NCI-H146 treated with DMSO at 0.1 percent for 48 hours (cell line): Measurements from ENCODE around the gene CCR5AS.
"Not testable (repeated sequence)": the region's sequence is repeated elsewhere in the genome, so short reads cannot be mapped to it uniquely, and the experiment has no call there.

Experiments
- DNase-seq: peaks from one replicate; lab custom pipeline; 2025; ENCODE audit not compliant: unreplicated experiment; lab: John Stamatoyannopoulos, UW

CCR5AS gene

GRCh38 chr3:46429671-46430070, 22.8 kb upstream of the CCR5AS start:
- DNase-seq = no peak

GRCh38 chr3:46429250-46429649, 22.4 kb upstream of the CCR5AS start:
- no peak for DNase-seq

GRCh38 chr3:46427916-46428833, 21.3 kb upstream of the CCR5AS start:
- DNase-seq = no peak

GRCh38 chr3:46427404-46427803, 20.5 kb upstream of the CCR5AS start:
- not testable (repeated sequence) for DNase-seq

- not testable (repeated sequence) for DNase-seq
Measured at GRCh38 chr3:46426476-46426875, 19.6 kb upstream of the CCR5AS start.

GRCh38 chr3:46423588-46423987, 16.7 kb upstream of the CCR5AS start:
- DNase-seq = no peak

- peak; percentile 21 for DNase-seq
Measured at GRCh38 chr3:46422617-46423016, 15.8 kb upstream of the CCR5AS start.

- DNase-seq = no peak
Measured at GRCh38 chr3:46420931-46421330, 14.1 kb upstream of the CCR5AS start.

- DNase-seq = no peak
Measured at GRCh38 chr3:46419816-46420215, 12.9 kb upstream of the CCR5AS start.

GRCh38 chr3:46417841-46418611, 11.2 kb upstream of the CCR5AS start:
- no peak for DNase-seq

- DNase-seq = no peak
Measured at GRCh38 chr3:46416811-46417510, 10.1 kb upstream of the CCR5AS start.

GRCh38 chr3:46416125-46416810, 9.4 kb upstream of the CCR5AS start:
- DNase-seq = peak; percentile 90

- no peak for DNase-seq
Measured at GRCh38 chr3:46414739-46415138, 7.9 kb upstream of the CCR5AS start.

GRCh38 chr3:46413951-46414350, 7.1 kb upstream of the CCR5AS start:
- no peak for DNase-seq

GRCh38 chr3:46412786-46413298, 6.0 kb upstream of the CCR5AS start:
- no peak for DNase-seq

- DNase-seq = no peak
Measured at GRCh38 chr3:46411271-46411670, 4.4 kb upstream of the CCR5AS start.

GRCh38 chr3:46410669-46411068, 3.8 kb upstream of the CCR5AS start:
- no peak for DNase-seq

- no peak for DNase-seq
Measured at GRCh38 chr3:46409739-46410489, 3.0 kb upstream of the CCR5AS start.

GRCh38 chr3:46408853-46409252, 2.0 kb upstream of the CCR5AS start:
- DNase-seq = no peak

- DNase-seq = no peak
Measured at GRCh38 chr3:46407970-46408369, 1.1 kb upstream of the CCR5AS start.
